Ishikawa (cell line): ENCODE results near the gene FGF18.

Source experiments
- CEBPB ChIP-seq: IDR thresholded peaks from 2 replicates; pipeline ENCODE4 v1.6.1; 2012
- CREB1 ChIP-seq: IDR thresholded peaks from 2 replicates; pipeline ENCODE4 v1.6.1; 2012; ENCODE audit warnings: low read depth
- EP300 ChIP-seq: IDR thresholded peaks from 2 replicates; pipeline ENCODE4 v1.6.1; 2012; ENCODE audit warnings: borderline replicate concordance
- FOXM1 ChIP-seq: IDR thresholded peaks from 2 replicates; pipeline ENCODE4 v1.6.1; 2012; ENCODE audit warnings: low read depth, borderline replicate concordance
- TAF1 ChIP-seq: IDR thresholded peaks from 2 replicates; pipeline ENCODE4 v1.6.1; 2012; ENCODE audit warnings: low read depth, mild to moderate bottlenecking
- TEAD4 ChIP-seq: IDR thresholded peaks from 2 replicates; pipeline ENCODE4 v1.6.1; 2012
- TF ChIP-seq, protein P1 (sequence below): IDR thresholded peaks from 2 replicates; pipeline ENCODE4 v1.6.1; 2012

DNA sequence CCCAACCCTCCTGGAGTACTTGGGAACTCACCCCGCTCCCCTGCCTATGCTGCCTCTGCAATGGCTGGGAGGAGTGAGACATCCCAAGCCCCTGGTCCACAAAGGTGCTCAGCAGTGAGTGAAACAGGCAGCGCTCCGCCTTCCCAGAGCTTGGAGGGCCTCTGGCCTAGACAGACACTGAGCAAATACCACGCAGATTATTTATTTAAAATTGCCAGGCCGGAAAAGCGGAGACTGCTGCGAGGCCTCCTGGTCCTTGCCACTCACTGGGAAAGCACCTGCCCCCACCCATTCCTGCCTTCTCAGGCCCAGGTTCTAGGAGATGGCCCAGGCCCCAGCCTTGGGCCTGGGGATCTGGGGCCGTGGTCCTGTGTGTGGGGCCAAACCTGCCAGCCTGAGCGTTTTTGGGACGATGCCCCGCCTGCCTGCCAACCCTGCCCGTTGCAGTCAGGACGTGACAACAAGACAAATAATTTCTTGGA lies 17.4 kb downstream of the FGF18 start:
- TF ChIP-seq TEAD4 = no peak
- TF ChIP-seq TAF1 = no peak
- no peak for TF ChIP-seq CEBPB
- no peak for TF ChIP-seq FOXM1
- TF ChIP-seq, protein P1, sequence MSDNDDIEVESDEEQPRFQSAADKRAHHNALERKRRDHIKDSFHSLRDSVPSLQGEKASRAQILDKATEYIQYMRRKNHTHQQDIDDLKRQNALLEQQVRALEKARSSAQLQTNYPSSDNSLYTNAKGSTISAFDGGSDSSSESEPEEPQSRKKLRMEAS = no peak
- TF ChIP-seq CREB1 = no peak
- TF ChIP-seq EP300 = no peak
